HEK293 (cell line): ENCODE data around the gene DENND4B.

Source experiments
- REPIN1 ChIP-seq: fragments of 450-650 bp; formaldehyde crosslinking; IDR thresholded peaks from 2 replicates; pipeline ENCODE4 v1.5.1; 2017; ENCODE audit warnings: missing biosample characterization, missing genetic modification characterization, low read depth
- TRIM28 ChIP-seq: IDR thresholded peaks from 2 replicates; pipeline ENCODE4 v1.6.1; 2011; ENCODE audit warnings: low read length, control low read depth, borderline replicate concordance
- WT1 ChIP-seq: fragments of 450-650 bp; formaldehyde crosslinking; IDR thresholded peaks from 2 replicates; pipeline ENCODE4 v1.5.1; 2016; ENCODE audit warnings: missing biosample characterization, missing genetic modification characterization
- ZBTB17 ChIP-seq: fragments of 450-650 bp; formaldehyde crosslinking; IDR thresholded peaks from 2 replicates; pipeline ENCODE4 v1.5.1; 2016; ENCODE audit warnings: missing biosample characterization, missing genetic modification characterization
- ZBTB20 ChIP-seq: fragments of 450-650 bp; formaldehyde crosslinking; IDR thresholded peaks from 2 replicates; pipeline ENCODE4 v1.5.1; 2016; ENCODE audit warnings: missing biosample characterization, missing genetic modification characterization
- ZNF184 ChIP-seq: fragments of 450-650 bp; IDR thresholded peaks from 2 replicates; pipeline ENCODE4 v1.5.1; 2018; ENCODE audit warnings: missing biosample characterization, mild to moderate bottlenecking, missing genetic modification characterization
- ZNF2 ChIP-seq: fragments of 450-650 bp; formaldehyde crosslinking; IDR thresholded peaks from 2 replicates; pipeline ENCODE4 v1.5.1; 2016; ENCODE audit warnings: missing biosample characterization, missing genetic modification characterization
- ZNF221 ChIP-seq: fragments of 450-650 bp; formaldehyde crosslinking; IDR thresholded peaks from 2 replicates; pipeline ENCODE4 v1.5.1; 2017; ENCODE audit warnings: missing biosample characterization, missing genetic modification characterization, borderline replicate concordance
- ZNF335 ChIP-seq: fragments of 450-650 bp; formaldehyde crosslinking; conservative IDR thresholded peaks from 2 replicates; pipeline ENCODE4 v1.5.1; 2016; ENCODE audit warnings: missing biosample characterization, missing genetic modification characterization
- ZNF416 ChIP-seq: fragments of 450-650 bp; formaldehyde crosslinking; IDR thresholded peaks from 2 replicates; pipeline ENCODE4 v1.5.1; 2016; ENCODE audit warnings: missing biosample characterization, missing genetic modification characterization
- ZNF423 ChIP-seq: fragments of 450-650 bp; formaldehyde crosslinking; IDR thresholded peaks from 2 replicates; pipeline ENCODE4 v1.5.1; 2016; ENCODE audit warnings: missing biosample characterization, missing genetic modification characterization
- ZNF48 ChIP-seq: fragments of 450-650 bp; formaldehyde crosslinking; IDR thresholded peaks from 2 replicates; pipeline ENCODE4 v1.5.1; 2016; ENCODE audit warnings: missing biosample characterization, missing genetic modification characterization
- ZNF501 ChIP-seq: fragments of 450-650 bp; formaldehyde crosslinking; IDR thresholded peaks from 2 replicates; pipeline ENCODE4 v1.5.1; 2016; ENCODE audit warnings: missing biosample characterization, missing genetic modification characterization
- ZNF529 ChIP-seq: fragments of 450-650 bp; formaldehyde crosslinking; IDR thresholded peaks from 2 replicates; pipeline ENCODE4 v1.5.1; 2017; ENCODE audit warnings: missing genetic modification characterization, missing biosample characterization; ENCODE audit not compliant: insufficient replicate concordance
- ZNF548 ChIP-seq: fragments of 450-650 bp; formaldehyde crosslinking; IDR thresholded peaks from 2 replicates; pipeline ENCODE4 v1.5.1; 2016; ENCODE audit warnings: missing biosample characterization, missing genetic modification characterization
- ZNF571 ChIP-seq: fragments of 450-650 bp; formaldehyde crosslinking; IDR thresholded peaks from 2 replicates; pipeline ENCODE4 v1.5.0; 2017; ENCODE audit warnings: missing biosample characterization, missing genetic modification characterization
- TF ChIP-seq, protein P1 (sequence below): fragments of 450-650 bp; IDR thresholded peaks from 2 replicates; pipeline ENCODE4 v1.5.1; 2018; ENCODE audit warnings: missing biosample characterization, missing genetic modification characterization
- TF ChIP-seq, protein P2 (sequence below): fragments of 450-650 bp; formaldehyde crosslinking; IDR thresholded peaks from 2 replicates; pipeline ENCODE4 v1.5.1; 2016; ENCODE audit warnings: missing biosample characterization, missing genetic modification characterization
- TF ChIP-seq, protein P3 (sequence below): fragments of 450-650 bp; formaldehyde crosslinking; IDR thresholded peaks from 2 replicates; pipeline ENCODE4 v1.5.1; 2017; ENCODE audit warnings: missing biosample characterization, missing genetic modification characterization
- TF ChIP-seq, protein P4 (sequence below): fragments of 450-650 bp; formaldehyde crosslinking; IDR thresholded peaks from 2 replicates; pipeline ENCODE4 v1.5.1; 2016; ENCODE audit warnings: missing biosample characterization, missing genetic modification characterization
- TF ChIP-seq, protein P5 (sequence below): fragments of 450-650 bp; formaldehyde crosslinking; IDR thresholded peaks from 2 replicates; pipeline ENCODE4 v1.5.1; 2016; ENCODE audit warnings: missing biosample characterization, missing genetic modification characterization, borderline replicate concordance
- TF ChIP-seq, protein P6 (sequence below): fragments of 450-650 bp; formaldehyde crosslinking; IDR thresholded peaks from 2 replicates; pipeline ENCODE4 v1.5.1; 2017; ENCODE audit warnings: missing biosample characterization, missing genetic modification characterization

Gene DENND4B

DNA sequence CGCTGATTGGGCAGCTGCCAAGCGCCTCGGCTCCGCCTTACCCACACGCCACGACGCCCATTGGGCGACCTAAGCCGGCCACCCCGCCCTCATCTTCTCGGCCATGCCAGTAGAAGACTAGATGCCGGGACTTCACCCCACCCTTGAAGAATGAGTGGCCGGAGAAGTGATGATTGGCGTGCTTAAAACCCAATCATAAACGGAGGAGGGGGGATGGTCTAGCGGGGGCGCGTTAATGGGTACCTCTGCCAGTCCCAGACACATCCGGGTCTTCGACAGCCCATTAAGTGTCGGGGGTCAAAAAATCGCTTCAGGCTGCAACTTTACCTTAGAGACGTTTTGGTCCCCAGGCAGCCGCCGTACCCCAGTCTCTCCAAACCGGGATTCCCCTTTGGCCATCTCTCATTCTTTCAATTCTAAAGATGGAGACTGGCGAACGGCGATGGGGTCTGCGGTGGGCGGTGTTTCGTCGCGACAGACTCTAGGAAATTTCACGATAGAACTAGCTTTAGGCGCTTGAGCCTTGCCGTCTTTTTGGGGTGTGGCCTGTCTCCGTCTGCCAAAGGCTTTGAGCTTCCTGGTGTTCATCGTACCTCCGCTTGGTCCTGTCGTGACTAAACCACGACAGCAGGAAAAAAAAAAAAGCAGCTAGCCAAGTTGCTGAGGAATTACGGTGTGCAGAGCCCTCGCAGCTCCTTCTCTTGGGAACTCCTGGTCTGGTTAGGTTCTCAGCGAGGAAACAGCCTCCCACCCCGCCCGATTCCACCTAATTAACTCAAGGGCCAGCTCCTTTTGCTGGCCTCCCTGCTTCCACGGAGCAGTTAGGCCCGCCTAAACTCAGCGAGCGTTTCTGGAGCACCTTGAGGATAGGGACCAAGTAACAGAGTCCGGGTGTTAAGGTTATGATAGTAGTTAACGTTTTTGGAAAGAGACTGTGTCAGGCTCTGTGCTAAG, 23.3 kb downstream of the DENND4B start, which contains the start of gene GATAD2B (continued):
- peak; percentile 79 for TF ChIP-seq ZNF501 (tag by site-specific recombination)
- TF ChIP-seq ZNF221 (tag by site-specific recombination): no peak
- TF ChIP-seq ZNF416 (tag by site-specific recombination): no peak
- TF ChIP-seq ZNF529 (tag by site-specific recombination): no peak
- TF ChIP-seq ZNF571 (tag by site-specific recombination): no peak
- TF ChIP-seq, protein P1, sequence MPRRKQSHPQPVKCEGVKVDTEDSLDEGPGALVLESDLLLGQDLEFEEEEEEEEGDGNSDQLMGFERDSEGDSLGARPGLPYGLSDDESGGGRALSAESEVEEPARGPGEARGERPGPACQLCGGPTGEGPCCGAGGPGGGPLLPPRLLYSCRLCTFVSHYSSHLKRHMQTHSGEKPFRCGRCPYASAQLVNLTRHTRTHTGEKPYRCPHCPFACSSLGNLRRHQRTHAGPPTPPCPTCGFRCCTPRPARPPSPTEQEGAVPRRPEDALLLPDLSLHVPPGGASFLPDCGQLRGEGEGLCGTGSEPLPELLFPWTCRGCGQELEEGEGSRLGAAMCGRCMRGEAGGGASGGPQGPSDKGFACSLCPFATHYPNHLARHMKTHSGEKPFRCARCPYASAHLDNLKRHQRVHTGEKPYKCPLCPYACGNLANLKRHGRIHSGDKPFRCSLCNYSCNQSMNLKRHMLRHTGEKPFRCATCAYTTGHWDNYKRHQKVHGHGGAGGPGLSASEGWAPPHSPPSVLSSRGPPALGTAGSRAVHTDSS (tag by site-specific recombination): no peak
- TF ChIP-seq, protein P2, sequence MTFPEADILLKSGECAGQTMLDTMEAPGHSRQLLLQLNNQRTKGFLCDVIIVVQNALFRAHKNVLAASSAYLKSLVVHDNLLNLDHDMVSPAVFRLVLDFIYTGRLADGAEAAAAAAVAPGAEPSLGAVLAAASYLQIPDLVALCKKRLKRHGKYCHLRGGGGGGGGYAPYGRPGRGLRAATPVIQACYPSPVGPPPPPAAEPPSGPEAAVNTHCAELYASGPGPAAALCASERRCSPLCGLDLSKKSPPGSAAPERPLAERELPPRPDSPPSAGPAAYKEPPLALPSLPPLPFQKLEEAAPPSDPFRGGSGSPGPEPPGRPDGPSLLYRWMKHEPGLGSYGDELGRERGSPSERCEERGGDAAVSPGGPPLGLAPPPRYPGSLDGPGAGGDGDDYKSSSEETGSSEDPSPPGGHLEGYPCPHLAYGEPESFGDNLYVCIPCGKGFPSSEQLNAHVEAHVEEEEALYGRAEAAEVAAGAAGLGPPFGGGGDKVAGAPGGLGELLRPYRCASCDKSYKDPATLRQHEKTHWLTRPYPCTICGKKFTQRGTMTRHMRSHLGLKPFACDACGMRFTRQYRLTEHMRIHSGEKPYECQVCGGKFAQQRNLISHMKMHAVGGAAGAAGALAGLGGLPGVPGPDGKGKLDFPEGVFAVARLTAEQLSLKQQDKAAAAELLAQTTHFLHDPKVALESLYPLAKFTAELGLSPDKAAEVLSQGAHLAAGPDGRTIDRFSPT (tag by site-specific recombination): peak; percentile 100
- TF ChIP-seq ZBTB20: no peak
- TF ChIP-seq ZNF423 (tag by site-specific recombination): no peak; the same call in 1 of the 2 replicates
- TF ChIP-seq TRIM28: peak; percentile 19; the same call in 1 of the 2 replicates
- TF ChIP-seq ZNF48 (tag by site-specific recombination): no peak
- TF ChIP-seq REPIN1 (tag by site-specific recombination): no peak
- peak; percentile 18; the same call in 1 of the 2 replicates for TF ChIP-seq ZNF184 (tag by site-specific recombination)
- peak; percentile 99 for TF ChIP-seq ZNF335 (tag by site-specific recombination)
- peak; percentile 69 for TF ChIP-seq ZBTB17 (tag by site-specific recombination)
- peak; percentile 48; the same call in 1 of the 2 replicates for TF ChIP-seq WT1 (tag by site-specific recombination)
- TF ChIP-seq, protein P3, sequence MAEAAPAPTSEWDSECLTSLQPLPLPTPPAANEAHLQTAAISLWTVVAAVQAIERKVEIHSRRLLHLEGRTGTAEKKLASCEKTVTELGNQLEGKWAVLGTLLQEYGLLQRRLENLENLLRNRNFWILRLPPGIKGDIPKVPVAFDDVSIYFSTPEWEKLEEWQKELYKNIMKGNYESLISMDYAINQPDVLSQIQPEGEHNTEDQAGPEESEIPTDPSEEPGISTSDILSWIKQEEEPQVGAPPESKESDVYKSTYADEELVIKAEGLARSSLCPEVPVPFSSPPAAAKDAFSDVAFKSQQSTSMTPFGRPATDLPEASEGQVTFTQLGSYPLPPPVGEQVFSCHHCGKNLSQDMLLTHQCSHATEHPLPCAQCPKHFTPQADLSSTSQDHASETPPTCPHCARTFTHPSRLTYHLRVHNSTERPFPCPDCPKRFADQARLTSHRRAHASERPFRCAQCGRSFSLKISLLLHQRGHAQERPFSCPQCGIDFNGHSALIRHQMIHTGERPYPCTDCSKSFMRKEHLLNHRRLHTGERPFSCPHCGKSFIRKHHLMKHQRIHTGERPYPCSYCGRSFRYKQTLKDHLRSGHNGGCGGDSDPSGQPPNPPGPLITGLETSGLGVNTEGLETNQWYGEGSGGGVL (tag by site-specific recombination): 0 out of 2 replicates have a peak, but pooled peaks have one; percentile 4
- no peak for TF ChIP-seq ZNF548 (tag by site-specific recombination)
- TF ChIP-seq, protein P4, sequence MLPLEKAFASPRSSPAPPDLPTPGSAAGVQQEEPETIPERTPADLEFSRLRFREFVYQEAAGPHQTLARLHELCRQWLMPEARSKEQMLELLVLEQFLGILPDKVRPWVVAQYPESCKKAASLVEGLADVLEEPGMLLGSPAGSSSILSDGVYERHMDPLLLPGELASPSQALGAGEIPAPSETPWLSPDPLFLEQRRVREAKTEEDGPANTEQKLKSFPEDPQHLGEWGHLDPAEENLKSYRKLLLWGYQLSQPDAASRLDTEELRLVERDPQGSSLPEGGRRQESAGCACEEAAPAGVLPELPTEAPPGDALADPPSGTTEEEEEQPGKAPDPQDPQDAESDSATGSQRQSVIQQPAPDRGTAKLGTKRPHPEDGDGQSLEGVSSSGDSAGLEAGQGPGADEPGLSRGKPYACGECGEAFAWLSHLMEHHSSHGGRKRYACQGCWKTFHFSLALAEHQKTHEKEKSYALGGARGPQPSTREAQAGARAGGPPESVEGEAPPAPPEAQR (tag by site-specific recombination): no peak; the same call in 1 of the 2 replicates
- peak; percentile 85 for TF ChIP-seq ZNF2 (tag by site-specific recombination)
- TF ChIP-seq, protein P5, sequence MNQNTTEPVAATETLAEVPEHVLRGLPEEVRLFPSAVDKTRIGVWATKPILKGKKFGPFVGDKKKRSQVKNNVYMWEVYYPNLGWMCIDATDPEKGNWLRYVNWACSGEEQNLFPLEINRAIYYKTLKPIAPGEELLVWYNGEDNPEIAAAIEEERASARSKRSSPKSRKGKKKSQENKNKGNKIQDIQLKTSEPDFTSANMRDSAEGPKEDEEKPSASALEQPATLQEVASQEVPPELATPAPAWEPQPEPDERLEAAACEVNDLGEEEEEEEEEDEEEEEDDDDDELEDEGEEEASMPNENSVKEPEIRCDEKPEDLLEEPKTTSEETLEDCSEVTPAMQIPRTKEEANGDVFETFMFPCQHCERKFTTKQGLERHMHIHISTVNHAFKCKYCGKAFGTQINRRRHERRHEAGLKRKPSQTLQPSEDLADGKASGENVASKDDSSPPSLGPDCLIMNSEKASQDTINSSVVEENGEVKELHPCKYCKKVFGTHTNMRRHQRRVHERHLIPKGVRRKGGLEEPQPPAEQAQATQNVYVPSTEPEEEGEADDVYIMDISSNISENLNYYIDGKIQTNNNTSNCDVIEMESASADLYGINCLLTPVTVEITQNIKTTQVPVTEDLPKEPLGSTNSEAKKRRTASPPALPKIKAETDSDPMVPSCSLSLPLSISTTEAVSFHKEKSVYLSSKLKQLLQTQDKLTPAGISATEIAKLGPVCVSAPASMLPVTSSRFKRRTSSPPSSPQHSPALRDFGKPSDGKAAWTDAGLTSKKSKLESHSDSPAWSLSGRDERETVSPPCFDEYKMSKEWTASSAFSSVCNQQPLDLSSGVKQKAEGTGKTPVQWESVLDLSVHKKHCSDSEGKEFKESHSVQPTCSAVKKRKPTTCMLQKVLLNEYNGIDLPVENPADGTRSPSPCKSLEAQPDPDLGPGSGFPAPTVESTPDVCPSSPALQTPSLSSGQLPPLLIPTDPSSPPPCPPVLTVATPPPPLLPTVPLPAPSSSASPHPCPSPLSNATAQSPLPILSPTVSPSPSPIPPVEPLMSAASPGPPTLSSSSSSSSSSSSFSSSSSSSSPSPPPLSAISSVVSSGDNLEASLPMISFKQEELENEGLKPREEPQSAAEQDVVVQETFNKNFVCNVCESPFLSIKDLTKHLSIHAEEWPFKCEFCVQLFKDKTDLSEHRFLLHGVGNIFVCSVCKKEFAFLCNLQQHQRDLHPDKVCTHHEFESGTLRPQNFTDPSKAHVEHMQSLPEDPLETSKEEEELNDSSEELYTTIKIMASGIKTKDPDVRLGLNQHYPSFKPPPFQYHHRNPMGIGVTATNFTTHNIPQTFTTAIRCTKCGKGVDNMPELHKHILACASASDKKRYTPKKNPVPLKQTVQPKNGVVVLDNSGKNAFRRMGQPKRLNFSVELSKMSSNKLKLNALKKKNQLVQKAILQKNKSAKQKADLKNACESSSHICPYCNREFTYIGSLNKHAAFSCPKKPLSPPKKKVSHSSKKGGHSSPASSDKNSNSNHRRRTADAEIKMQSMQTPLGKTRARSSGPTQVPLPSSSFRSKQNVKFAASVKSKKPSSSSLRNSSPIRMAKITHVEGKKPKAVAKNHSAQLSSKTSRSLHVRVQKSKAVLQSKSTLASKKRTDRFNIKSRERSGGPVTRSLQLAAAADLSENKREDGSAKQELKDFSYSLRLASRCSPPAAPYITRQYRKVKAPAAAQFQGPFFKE (tag by site-specific recombination): no peak
- TF ChIP-seq, protein P6, sequence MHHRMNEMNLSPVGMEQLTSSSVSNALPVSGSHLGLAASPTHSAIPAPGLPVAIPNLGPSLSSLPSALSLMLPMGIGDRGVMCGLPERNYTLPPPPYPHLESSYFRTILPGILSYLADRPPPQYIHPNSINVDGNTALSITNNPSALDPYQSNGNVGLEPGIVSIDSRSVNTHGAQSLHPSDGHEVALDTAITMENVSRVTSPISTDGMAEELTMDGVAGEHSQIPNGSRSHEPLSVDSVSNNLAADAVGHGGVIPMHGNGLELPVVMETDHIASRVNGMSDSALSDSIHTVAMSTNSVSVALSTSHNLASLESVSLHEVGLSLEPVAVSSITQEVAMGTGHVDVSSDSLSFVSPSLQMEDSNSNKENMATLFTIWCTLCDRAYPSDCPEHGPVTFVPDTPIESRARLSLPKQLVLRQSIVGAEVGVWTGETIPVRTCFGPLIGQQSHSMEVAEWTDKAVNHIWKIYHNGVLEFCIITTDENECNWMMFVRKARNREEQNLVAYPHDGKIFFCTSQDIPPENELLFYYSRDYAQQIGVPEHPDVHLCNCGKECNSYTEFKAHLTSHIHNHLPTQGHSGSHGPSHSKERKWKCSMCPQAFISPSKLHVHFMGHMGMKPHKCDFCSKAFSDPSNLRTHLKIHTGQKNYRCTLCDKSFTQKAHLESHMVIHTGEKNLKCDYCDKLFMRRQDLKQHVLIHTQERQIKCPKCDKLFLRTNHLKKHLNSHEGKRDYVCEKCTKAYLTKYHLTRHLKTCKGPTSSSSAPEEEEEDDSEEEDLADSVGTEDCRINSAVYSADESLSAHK (tag by site-specific recombination): peak; percentile 50; the same call in 1 of the 2 replicates
